ENCODE data around the gene MCOLN3.

Gene MCOLN3, protein sequence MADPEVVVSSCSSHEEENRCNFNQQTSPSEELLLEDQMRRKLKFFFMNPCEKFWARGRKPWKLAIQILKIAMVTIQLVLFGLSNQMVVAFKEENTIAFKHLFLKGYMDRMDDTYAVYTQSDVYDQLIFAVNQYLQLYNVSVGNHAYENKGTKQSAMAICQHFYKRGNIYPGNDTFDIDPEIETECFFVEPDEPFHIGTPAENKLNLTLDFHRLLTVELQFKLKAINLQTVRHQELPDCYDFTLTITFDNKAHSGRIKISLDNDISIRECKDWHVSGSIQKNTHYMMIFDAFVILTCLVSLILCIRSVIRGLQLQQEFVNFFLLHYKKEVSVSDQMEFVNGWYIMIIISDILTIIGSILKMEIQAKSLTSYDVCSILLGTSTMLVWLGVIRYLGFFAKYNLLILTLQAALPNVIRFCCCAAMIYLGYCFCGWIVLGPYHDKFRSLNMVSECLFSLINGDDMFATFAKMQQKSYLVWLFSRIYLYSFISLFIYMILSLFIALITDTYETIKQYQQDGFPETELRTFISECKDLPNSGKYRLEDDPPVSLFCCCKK

DNA sequence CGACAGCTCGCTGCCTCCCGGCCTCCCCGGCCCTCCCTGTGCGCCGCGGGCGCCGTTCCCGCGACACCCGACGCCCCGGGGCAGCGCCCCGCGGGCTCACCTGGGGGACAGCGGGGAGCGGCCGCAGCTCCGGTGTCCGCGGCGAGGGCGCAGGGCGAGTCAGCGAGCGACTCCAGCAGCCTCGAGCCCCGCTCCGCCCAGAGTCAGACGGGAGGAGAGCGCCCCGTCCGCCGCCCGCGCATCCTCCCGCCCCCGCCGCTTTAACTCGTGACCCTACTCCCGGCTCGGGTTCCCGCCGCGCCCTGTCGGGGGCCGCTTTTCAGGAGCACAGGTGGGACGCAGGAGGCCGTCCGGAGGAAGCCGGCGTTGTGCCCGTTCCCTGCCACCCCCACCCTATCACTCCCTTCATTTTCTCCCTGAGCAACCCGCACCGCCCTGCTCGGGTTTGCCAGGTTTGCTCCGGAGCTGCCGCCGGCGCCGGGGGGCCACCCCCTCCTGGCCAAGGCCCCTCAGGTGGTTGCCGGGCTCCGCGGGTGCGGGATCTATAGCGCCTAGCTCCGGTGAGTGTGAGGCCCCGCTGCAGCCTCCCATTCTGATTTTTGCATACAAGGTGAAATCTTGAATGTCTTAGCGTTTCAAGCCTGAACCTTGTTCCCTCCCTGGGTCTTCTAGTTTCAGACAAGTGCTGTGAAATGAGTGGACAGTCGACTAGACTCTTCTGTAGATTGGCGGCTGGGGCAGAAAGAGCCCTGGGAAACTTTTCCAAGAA lies at the start of gene MCOLN3:
Gene MCOLN3, minus strand, starts transcription at position 205 of the 769 bp plus-strand sequence. CDS start 3,140 bp downstream, outside the sequence.
- peak; percentile 10 for DNase-seq

GRCh38 chr1:85093644-85094043 lies 45.3 kb upstream of the MCOLN3 start:
- DNase-seq, result no peak

DNA sequence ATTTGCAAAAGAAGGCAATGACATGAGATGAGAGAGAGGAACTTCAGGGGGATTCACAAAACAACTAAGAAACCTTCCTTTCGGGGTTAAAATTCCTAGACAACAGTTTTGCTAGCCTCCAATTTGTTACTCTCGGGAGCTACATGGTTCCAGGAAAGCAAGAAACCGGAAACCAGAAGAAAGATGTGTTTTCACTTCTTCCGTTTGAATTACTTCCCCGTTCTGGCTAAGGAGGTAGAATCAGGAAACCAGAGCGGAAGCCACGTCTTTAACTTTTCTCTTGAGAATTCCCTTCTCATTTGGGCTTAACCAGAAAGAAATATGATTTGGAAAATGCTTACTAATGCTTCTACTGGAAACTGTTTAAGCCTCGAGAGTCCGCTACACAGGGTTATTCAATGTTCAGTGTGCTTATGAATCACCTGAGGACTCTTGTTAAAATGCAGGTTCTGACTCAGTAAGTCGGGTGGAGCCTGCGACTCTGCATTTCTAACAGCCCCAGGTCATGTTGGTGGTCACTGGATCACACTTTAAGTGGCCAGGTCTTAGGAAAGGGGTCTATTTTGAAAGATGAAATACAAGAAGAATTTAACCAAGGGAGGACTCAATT lies 43.5 kb upstream of the MCOLN3 start:
- no peak for DNase-seq

GRCh38 chr1:85090225-85090624 lies 41.9 kb upstream of the MCOLN3 start:
- DNase-seq, result no peak

DNA sequence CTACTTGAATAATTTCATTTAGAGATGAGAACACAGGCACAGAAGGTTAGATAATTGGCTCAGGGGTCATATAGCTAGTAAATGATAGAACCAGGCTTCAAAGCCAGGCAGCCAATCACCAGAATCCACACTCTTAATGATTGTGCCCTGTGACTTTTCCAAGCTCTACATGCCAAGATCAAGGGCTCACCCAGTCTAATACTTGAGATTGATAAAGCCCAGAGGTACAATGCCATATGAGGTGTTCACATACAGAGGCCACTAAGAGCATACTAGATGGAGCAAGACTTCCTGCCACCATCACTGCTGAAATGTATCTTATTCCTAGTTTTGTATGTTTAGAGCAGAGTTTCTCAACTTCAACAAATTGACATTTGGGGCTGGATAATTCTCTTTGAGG lies 40.9 kb upstream of the MCOLN3 start:
- no peak for DNase-seq

- DNase-seq, result peak; percentile 14
Measured at GRCh38 chr1:85088408-85088784, 40.1 kb upstream of the MCOLN3 start.

DNA sequence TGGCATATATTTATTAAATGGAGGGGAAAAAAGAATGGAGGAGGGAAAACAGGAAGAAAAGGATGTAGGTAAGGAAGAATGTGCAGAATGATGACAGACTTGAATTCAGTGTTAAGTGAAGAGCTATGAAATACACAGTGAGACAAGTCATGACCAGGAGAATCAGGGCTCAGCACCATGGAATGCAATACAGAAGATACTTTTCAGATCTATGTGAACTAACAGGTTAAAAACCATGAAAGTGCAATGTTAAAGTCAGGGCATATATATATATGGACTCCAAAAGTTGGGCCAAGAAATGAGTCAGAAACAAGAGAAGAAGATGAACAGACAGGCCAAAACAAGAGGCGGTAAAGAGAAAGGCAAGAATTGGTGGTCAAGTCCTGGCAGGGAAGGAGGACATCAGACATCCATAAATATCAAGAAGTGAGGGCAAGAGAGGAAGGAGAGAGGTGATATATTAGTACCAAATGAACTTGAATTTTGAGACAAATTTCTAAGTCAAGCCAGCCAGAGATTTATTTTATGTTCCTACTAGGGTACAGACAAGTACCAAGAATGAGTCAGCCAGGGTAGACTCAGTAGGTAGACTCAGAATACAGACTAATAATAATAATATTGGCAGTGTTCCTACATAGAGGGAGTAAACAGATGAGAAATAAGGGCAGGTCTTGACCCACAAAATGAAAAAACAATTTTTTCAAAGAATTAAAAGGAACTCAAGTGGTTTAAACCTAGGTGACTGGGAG lies 39.5 kb upstream of the MCOLN3 start:
- DNase-seq, result peak; percentile 27

DNA sequence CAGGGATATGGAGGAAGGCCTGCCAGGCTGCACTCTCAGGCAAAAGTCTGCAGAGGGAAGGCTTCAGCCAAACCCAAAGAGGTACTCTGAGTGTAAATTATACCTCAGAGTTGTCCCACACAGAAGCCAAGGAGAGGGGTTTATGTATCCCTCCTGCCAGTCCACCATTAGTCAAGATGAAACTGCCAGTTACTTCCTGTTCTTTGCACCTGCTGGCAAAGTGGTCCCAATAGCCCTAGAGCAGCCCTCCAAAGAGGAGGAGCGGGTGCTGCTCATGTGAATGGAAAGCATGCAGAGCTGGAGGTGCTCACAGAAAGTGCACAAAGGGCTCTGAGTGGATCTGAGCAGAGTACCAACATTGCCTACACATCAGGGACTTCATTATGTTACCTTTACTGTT lies 37.1 kb upstream of the MCOLN3 start:
- DNase-seq, result no peak

DNA sequence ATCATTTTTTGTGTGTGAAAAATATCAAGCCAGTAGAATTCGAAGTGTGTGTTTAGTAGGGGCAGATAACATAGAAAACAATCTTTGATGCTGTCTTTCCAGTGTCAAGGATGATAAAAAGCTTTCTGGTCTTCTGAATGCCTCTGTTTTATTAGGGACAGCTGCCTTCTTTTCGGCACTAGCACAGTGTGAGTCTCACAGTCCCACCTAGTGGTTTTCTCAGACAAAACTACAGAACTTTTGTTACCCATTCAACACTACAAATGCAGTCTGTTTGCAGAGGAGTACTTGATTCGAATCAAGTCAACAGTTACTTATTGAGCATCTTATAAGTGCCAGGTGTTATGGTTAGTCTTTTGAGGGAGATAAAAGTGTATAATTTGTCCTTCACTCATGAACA lies 30.6 kb upstream of the MCOLN3 start:
- no peak for DNase-seq

- no peak for DNase-seq
Measured at GRCh38 chr1:85074365-85074964, 26.2 kb upstream of the MCOLN3 start.

DNA sequence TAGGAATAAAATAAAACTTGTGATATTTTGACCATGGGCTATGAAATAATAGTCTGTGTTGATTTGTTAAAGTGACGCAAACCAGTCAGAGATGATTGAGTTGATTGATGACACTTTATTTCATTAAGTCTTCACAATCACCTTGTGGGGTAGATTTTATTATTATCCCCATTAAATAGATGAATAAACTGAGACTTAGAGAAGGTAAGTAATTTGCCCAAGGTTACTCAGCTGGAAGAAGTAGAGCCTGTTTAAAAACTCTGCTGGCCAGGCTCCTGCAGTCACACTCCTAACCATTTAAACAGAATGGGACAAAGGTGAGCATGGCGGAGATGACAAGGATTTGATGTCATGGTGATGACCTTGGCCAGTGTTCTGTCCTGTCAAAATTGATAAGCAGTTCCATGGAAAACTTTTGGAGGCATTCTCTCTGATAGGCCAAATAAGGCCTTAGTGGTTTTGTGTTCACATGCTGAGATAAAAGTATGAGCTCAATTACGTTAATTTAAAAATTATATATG lies 22.7 kb upstream of the MCOLN3 start:
- DNase-seq, result no peak

GRCh38 chr1:85068846-85069245 lies 20.5 kb upstream of the MCOLN3 start:
- no peak for DNase-seq

- no peak for DNase-seq
Measured at GRCh38 chr1:85065550-85065949, 17.2 kb upstream of the MCOLN3 start.

GRCh38 chr1:85062425-85063026 lies 14.2 kb upstream of the MCOLN3 start:
- no peak for DNase-seq

DNA sequence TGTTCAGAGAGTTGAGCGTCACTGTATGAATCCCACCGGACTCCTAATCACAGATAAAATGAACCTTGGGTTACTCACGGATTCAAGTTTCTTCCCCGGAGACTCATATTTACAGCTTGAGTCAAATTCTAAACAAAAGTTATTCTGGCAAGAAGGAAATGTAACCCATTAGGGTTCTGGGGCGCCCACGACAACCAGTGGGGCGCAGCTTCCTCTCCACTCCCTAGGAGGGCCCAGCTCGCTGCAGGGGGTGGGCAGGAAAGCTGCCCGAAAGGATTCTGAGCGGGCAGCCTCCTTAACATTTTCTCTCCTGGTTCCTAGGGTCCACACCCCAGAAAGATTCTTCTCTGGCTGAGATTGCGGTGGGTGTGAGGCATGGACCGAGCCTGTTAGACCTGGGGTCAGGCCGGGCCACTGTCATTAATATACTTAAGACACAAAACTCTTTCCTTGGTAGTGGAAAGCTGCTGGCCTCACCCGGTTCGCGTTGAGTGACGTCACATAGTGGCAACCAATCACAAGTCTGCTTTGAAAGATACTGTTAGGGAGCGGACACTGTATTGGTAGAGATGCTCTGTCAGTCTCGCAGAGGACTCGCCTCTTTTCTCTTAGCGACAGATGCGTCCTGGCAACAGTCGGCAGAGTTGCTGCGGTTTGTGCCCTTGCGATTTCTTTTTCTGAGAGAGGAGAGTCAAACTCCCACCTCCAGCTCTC lies 13.6 kb upstream of the MCOLN3 start:
- peak; percentile 96 for DNase-seq

GRCh38 chr1:85060038-85060437 lies 11.7 kb upstream of the MCOLN3 start:
- no peak for DNase-seq

GRCh38 chr1:85059563-85059962 lies 11.3 kb upstream of the MCOLN3 start:
- no peak for DNase-seq

DNA sequence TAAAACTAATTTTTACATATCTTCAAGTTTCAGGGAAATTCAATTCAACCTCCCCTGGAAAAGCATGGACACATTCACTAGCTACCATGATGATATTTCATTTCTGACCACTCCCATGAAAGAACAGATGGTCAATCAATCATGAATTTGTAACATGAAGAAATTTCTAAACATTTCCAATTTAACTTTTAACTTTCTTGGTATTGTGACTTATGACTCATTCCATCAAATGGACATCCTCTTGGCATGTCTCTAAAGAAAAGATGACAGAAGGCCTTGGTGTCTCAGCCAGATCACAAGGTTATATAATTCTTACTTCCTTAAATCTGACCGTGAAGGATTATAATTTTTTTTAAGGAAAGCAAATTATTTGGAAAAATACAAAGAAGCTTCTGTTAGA lies 10.5 kb upstream of the MCOLN3 start:
- DNase-seq, result no peak

DNA sequence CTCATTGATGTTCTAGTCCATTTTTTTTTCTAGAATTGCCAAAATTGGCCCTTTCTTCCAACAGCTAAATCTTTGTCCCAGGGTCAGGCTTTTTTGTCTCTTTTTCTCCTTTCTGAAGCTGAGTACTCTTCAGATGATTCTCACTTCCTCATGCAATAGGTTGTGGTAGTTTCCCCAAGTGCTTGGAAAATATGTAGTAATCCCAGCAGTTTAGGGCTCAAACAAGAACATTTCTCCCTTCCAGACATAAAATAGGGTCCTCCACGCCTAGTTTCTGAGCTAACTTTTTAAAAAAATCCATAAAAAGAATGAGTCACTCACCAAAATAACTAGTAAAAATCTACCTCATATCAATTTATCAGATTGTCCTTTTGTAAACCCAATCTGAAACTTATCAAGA lies 10.0 kb upstream of the MCOLN3 start:
- no peak for DNase-seq

GRCh38 chr1:85054664-85055063 lies 6.4 kb upstream of the MCOLN3 start:
- no peak for DNase-seq

GRCh38 chr1:85049735-85050166 lies 1.5 kb upstream of the MCOLN3 start:
- DNase-seq, result no peak

All from NCI-H226 (cell line).